Measurements from ENCODE around the gene UBASH3A. TPM values are rescaled to one million over a fixed set of nuclear protein-coding genes. Genes with fewer than 3 reads are reported as not detected.

Gene UBASH3A
- polyA plus RNA-seq, 3 donors: not detected

GRCh38 chr21:42493109-42494060, 89.7 kb downstream of the UBASH3A start:
- no peak overlapping the region for H3K4me3 ChIP-seq (replicated peaks in 1 of 3; ENCODE audit: low read depth in 2 of 3, low read length in 3 of 3)
- no peak overlapping the region for H2AFZ ChIP-seq (ENCODE audit: insufficient read depth, low read depth, low read length, poor library complexity, severe bottlenecking)
- H3K79me2 ChIP-seq (ENCODE audit: insufficient read depth, low read length): no peaks in the 10 kb centered on the region
- H3K36me3 ChIP-seq (replicated peaks in 1 of 2; ENCODE audit: control insufficient read depth in 1 of 2, insufficient read depth in 2 of 2, low read length in 2 of 2): no peaks in the 10 kb centered on the region
- no peak for TF ChIP-seq CTCF (IDR thresholded peaks at IDR 0.05)
- Mint-ChIP-seq H3K9me3 (peaks cover 0 to 6% (median 4%) of the 10 kb centered on the region in 7 donors), H3K4me1 (peaks cover 18% of the 10 kb centered on the region), H3K36me3 (no peaks in the 10 kb centered on the region), H3K27ac (no peak overlapping the region), H3K4me3 (no peak overlapping the region), H3K27me3 (ENCODE audit: low read depth in 3 of 3) (peaks cover 2 to 5% (median 2%) of the 10 kb centered on the region in 3 donors)
- no peaks in the 10 kb centered on the region for H4K20me1 ChIP-seq (ENCODE audit: insufficient read depth, low read length)
- no peak for DNase-seq
- H3K27me3 ChIP-seq (ENCODE audit: control insufficient read depth in 2 of 2, insufficient read depth in 2 of 2, low read length in 2 of 2): peaks cover 0 to 3% of the 10 kb centered on the region in 2 donors
- intact Hi-C loops (cut with micrococcal nuclease): no loop called here
- WGBS (ENCODE audit: insufficient coverage): 100% methylated on average over 2 of the region's 13 CpGs
- H3K4me2 ChIP-seq (replicated peaks; ENCODE audit: extremely low read depth, low read length, poor library complexity, severe bottlenecking): no peak overlapping the region
- peaks cover 13 to 17% of the 10 kb centered on the region in 2 donors for H3K4me1 ChIP-seq (ENCODE audit: control insufficient read depth in 1 of 2, insufficient read depth in 2 of 2, low read length in 2 of 2)
- H3K27ac ChIP-seq (ENCODE audit: low read depth in 1 of 2, low read length in 2 of 2): no peak overlapping the region
- H3K9ac ChIP-seq (ENCODE audit: insufficient read depth, low read length, poor library complexity, severe bottlenecking): no peak overlapping the region
- H3K9me3 ChIP-seq (replicated peaks in 1 of 2; ENCODE audit: control insufficient read depth in 1 of 2, insufficient read depth in 1 of 2, low read length in 2 of 2): no peaks in the 10 kb centered on the region

- Mint-ChIP-seq H3K4me1 (peaks cover 18% of the 10 kb centered on the region), H3K9me3 (no peaks in the 10 kb centered on the region), H3K27me3 (ENCODE audit: low read depth in 3 of 3) (peaks cover 2 to 5% (median 5%) of the 10 kb centered on the region in 3 donors), H3K27ac (no peak overlapping the region), H3K4me3 (no peak overlapping the region), H3K36me3 (no peaks in the 10 kb centered on the region)
- TF ChIP-seq CTCF (IDR thresholded peaks at IDR 0.05): no peak
- no peak overlapping the region for H3K4me2 ChIP-seq (replicated peaks; ENCODE audit: extremely low read depth, low read length, poor library complexity, severe bottlenecking)
- no peak for DNase-seq
- H3K27ac ChIP-seq (ENCODE audit: low read depth in 1 of 2, low read length in 2 of 2): no peak overlapping the region
- H3K79me2 ChIP-seq (ENCODE audit: insufficient read depth, low read length): no peaks in the 10 kb centered on the region
- no peaks in the 10 kb centered on the region for H3K36me3 ChIP-seq (replicated peaks in 1 of 2; ENCODE audit: control insufficient read depth in 1 of 2, insufficient read depth in 2 of 2, low read length in 2 of 2)
- H3K4me1 ChIP-seq (ENCODE audit: control insufficient read depth in 1 of 2, insufficient read depth in 2 of 2, low read length in 2 of 2): peaks cover 13 to 17% of the 10 kb centered on the region in 2 donors
- H3K9ac ChIP-seq (ENCODE audit: insufficient read depth, low read length, poor library complexity, severe bottlenecking): no peak overlapping the region
- H4K20me1 ChIP-seq (ENCODE audit: insufficient read depth, low read length): no peaks in the 10 kb centered on the region
- H3K9me3 ChIP-seq (replicated peaks in 1 of 2; ENCODE audit: control insufficient read depth in 1 of 2, insufficient read depth in 1 of 2, low read length in 2 of 2): no peaks in the 10 kb centered on the region
- H2AFZ ChIP-seq (ENCODE audit: insufficient read depth, low read depth, low read length, poor library complexity, severe bottlenecking): no peak overlapping the region
- 98% methylated on average over 5 of the region's 5 CpGs for WGBS (ENCODE audit: insufficient coverage)
- no peak overlapping the region for H3K4me3 ChIP-seq (replicated peaks in 1 of 3; ENCODE audit: low read depth in 2 of 3, low read length in 3 of 3)
- intact Hi-C loops (cut with micrococcal nuclease): loop anchor here in 1 of 2 donors (5.0 kb wide), 1 partner anchor 37 kb away; no protein-coding TSS in a partner anchor
- H3K27me3 ChIP-seq (ENCODE audit: control insufficient read depth in 2 of 2, insufficient read depth in 2 of 2, low read length in 2 of 2): peaks cover 0 to 3% of the 10 kb centered on the region in 2 donors
Observed at GRCh38 chr21:42495027-42495426, 91.3 kb downstream of the UBASH3A start.
